AG08395 (cell line): ENCODE results near the gene LAD1.

Source experiments
- DNase-seq: peaks from one replicate; pipeline ENCODE4 v3.0.0; 2012; ENCODE audit warnings: mixed read lengths, low spot score

Gene LAD1

GRCh38 chr1:201399018-201399351 lies at the start of gene LAD1:
LAD1 (minus strand) TSS chr1:201399324; CDS start chr1:201399306, 18 bp downstream.
- no peak for DNase-seq

GRCh38 chr1:201447903-201448871 lies 49.1 kb upstream of the LAD1 start:
- peak; percentile 85 for DNase-seq

- DNase-seq: no peak
These were observed 46.2 kb upstream of the LAD1 start for GRCh38 chr1:201445310-201445709.

GRCh38 chr1:201444792-201445191 lies 45.7 kb upstream of the LAD1 start:
- no peak for DNase-seq

GRCh38 chr1:201443747-201444146 lies 44.6 kb upstream of the LAD1 start:
- DNase-seq: no peak

GRCh38 chr1:201436969-201437368 lies 37.8 kb upstream of the LAD1 start:
- no peak for DNase-seq

GRCh38 chr1:201436393-201436792 lies 37.3 kb upstream of the LAD1 start:
- DNase-seq: peak; percentile 37

- no peak for DNase-seq
These were observed 35.1 kb upstream of the LAD1 start for GRCh38 chr1:201434266-201434665.

GRCh38 chr1:201433609-201434008 lies 34.5 kb upstream of the LAD1 start:
- DNase-seq: no peak

GRCh38 chr1:201430776-201431175 lies 31.7 kb upstream of the LAD1 start:
- no peak for DNase-seq

- no peak for DNase-seq
These were observed 30.8 kb upstream of the LAD1 start for GRCh38 chr1:201429736-201430501.

GRCh38 chr1:201427963-201428362 lies 28.8 kb upstream of the LAD1 start:
- DNase-seq: no peak

- DNase-seq: no peak
These were observed 27.6 kb upstream of the LAD1 start for GRCh38 chr1:201426479-201427310.

GRCh38 chr1:201424146-201424545 lies 25.0 kb upstream of the LAD1 start:
- DNase-seq: no peak

GRCh38 chr1:201423655-201424054 lies 24.5 kb upstream of the LAD1 start:
- no peak for DNase-seq

GRCh38 chr1:201422436-201423030 lies 23.4 kb upstream of the LAD1 start:
- no peak for DNase-seq

GRCh38 chr1:201422026-201422425 lies 22.9 kb upstream of the LAD1 start:
- no peak for DNase-seq

GRCh38 chr1:201421041-201421440 lies 21.9 kb upstream of the LAD1 start:
- no peak for DNase-seq

GRCh38 chr1:201420608-201421002 lies 21.5 kb upstream of the LAD1 start:
- DNase-seq: no peak

- DNase-seq: no peak
These were observed 20.9 kb upstream of the LAD1 start for GRCh38 chr1:201419746-201420607.

GRCh38 chr1:201419256-201419655 lies 20.1 kb upstream of the LAD1 start:
- DNase-seq: no peak
